HepG2 (cell line): Measurements from ENCODE around the gene KISS1.

ENCODE experiments used
- CCAR2 ChIP-seq: fragments of 200-400 bp; formaldehyde crosslinking; optimal IDR thresholded peaks from 2 replicates; pipeline ENCODE3; 2018; ENCODE audit warnings: low read depth, mild to moderate bottlenecking, low read length, moderate library complexity
- CREM ChIP-seq, 2 experiments: sonication (generic) in 1 of 2; formaldehyde crosslinking in 1 of 2; IDR thresholded peaks; 2 replicates each; pipeline versions ENCODE4 v1.4.0 to v1.6.1; 2016 to 2020; ENCODE audit warnings: antibody characterized with exemption in 1 of 2, mild to moderate bottlenecking in 1 of 2, missing genetic modification reagents in 1 of 2
- CTCF ChIP-seq: sonication (generic); formaldehyde crosslinking; IDR thresholded peaks from 2 replicates; pipeline ENCODE4 v1.5.0; 2020; ENCODE audit warnings: mild to moderate bottlenecking, missing genetic modification reagents, moderate library complexity
- PHB2 ChIP-seq: fragments of 450-650 bp; IDR thresholded peaks from 2 replicates; pipeline ENCODE4 v1.6.1; 2018; ENCODE audit not compliant: partially characterized antibody
- RFXANK ChIP-seq: IDR thresholded peaks from 2 replicates; pipeline ENCODE4 v1.6.1; 2016
- TAF1 ChIP-seq: sonication (generic); formaldehyde crosslinking; IDR thresholded peaks from 2 replicates; pipeline ENCODE4 v1.4.0; 2020; ENCODE audit warnings: missing genetic modification reagents
- ZNF136 ChIP-seq: sonication (generic); formaldehyde crosslinking; IDR thresholded peaks from 2 replicates; pipeline ENCODE4 v1.8.1; 2022; ENCODE audit warnings: low read depth, mild to moderate bottlenecking, moderate library complexity, missing genetic modification reagents
- ZNF263 ChIP-seq: sonication (generic); formaldehyde crosslinking; IDR thresholded peaks from 2 replicates; pipeline ENCODE4 v1.4.0; 2020; ENCODE audit warnings: missing genetic modification reagents
- ZNF331 ChIP-seq: sonication (generic); formaldehyde crosslinking; IDR thresholded peaks from 2 replicates; pipeline ENCODE4 v1.4.0; 2020; ENCODE audit warnings: missing genetic modification reagents
- ZNF766 ChIP-seq: sonication (generic); formaldehyde crosslinking; IDR thresholded peaks from 2 replicates; pipeline ENCODE4 v1.5.0; 2020; ENCODE audit warnings: missing genetic modification reagents, borderline replicate concordance

- TF ChIP-seq ZNF331 (no peak), CREM (IDR thresholded peaks at IDR 0.05) (no peak), CREM (CRISPR knock-in tag; IDR thresholded peaks at IDR 0.05) (no peak), ZNF766 (CRISPR knock-in tag) (no peak), ZNF263 (CRISPR knock-in tag) (no peak), PHB2 (no peak), RFXANK (CRISPR knock-in tag) (no peak), ZNF136 (no peak), CTCF (CRISPR knock-in tag) (no peak), TAF1 (no peak), CCAR2 (no peak)
Measured at GRCh38 chr1:204194080-204194479, 2.2 kb downstream of the KISS1 start.
